8988T (cell line): ENCODE measurements around the gene WDR43.

ENCODE experiments used
- DNase-seq: peaks from one replicate; pipeline ENCODE4 v3.0.0; 2011

Gene WDR43

GRCh38 chr2:28994679-28995078 is 100.2 kb downstream of the WDR43 start:
- no peak for DNase-seq

- DNase-seq: no peak
Observed at GRCh38 chr2:28995765-28996750, 101.6 kb downstream of the WDR43 start.

- no peak for DNase-seq
Observed at GRCh38 chr2:28997237-28997846, 102.9 kb downstream of the WDR43 start.
